ENCODE measurements around the gene AXL.

DNA sequence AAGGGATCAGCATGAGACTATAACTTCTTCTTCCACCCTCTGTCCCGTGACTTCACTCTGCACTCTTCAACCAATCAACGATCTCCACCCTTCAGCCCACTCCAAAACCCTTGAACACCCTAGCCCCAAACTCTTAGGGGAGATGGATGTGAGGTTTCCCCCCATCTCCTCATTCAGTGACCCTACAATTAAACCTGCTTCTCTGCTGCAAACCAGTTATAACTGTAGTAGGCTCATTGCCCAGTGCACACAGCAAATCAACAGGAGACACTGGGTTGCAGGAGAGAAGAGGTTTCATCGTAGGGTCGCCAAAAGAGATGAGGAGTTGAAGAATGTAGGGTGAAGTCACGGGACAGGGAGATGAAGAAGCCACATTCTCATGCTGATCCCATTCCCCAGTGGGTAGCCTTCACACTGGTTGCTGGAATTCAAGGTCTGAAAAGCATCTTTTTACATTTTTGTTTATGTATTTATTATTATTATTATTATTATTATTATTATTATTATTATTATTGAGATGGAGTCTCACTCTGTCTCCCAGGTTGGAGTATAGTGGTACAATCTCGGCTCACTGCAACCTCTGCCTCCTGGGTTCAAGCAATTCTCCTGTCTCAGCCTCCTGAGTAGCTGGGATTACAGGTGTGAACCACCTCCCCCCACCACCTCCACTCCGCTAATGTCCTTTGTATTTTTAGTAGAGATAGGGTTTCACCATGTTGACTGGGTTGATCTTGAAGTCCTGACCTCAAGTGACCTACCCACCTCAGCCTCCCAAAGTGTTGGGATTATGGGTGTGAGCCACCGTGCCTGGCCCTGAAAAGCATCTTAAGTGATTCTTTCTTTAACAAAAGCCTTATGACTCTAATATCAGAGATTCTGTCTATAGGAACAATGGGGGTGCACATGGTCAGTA lies 31.8 kb upstream of the AXL start:
- TF ChIP-seq, protein P1, sequence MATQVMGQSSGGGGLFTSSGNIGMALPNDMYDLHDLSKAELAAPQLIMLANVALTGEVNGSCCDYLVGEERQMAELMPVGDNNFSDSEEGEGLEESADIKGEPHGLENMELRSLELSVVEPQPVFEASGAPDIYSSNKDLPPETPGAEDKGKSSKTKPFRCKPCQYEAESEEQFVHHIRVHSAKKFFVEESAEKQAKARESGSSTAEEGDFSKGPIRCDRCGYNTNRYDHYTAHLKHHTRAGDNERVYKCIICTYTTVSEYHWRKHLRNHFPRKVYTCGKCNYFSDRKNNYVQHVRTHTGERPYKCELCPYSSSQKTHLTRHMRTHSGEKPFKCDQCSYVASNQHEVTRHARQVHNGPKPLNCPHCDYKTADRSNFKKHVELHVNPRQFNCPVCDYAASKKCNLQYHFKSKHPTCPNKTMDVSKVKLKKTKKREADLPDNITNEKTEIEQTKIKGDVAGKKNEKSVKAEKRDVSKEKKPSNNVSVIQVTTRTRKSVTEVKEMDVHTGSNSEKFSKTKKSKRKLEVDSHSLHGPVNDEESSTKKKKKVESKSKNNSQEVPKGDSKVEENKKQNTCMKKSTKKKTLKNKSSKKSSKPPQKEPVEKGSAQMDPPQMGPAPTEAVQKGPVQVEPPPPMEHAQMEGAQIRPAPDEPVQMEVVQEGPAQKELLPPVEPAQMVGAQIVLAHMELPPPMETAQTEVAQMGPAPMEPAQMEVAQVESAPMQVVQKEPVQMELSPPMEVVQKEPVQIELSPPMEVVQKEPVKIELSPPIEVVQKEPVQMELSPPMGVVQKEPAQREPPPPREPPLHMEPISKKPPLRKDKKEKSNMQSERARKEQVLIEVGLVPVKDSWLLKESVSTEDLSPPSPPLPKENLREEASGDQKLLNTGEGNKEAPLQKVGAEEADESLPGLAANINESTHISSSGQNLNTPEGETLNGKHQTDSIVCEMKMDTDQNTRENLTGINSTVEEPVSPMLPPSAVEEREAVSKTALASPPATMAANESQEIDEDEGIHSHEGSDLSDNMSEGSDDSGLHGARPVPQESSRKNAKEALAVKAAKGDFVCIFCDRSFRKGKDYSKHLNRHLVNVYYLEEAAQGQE (IDR thresholded peaks at IDR 0.05; ENCODE audit: insufficient read depth in 1 of 2, low read depth in 2 of 2, low read length in 2 of 2) = no peak
- TF ChIP-seq POLR2AphosphoS5 (IDR thresholded peaks at IDR 0.05; ENCODE audit: low read depth, low read length) (no peak), TAF1 (IDR thresholded peaks at IDR 0.05; ENCODE audit: borderline replicate concordance, insufficient read depth, low read length) (no peak)
